ENCODE measurements around the gene KDM3A. TPM values are rescaled to one million over a fixed set of nuclear protein-coding genes. Genes with fewer than 3 reads are reported as not detected.
A peak's percentile ranks its signal among the peaks of the same experiment; 100 is the strongest.

Gene KDM3A
- 10.3 and 12.9 TPM in 2 replicates for total RNA-seq (2014; rRNA removed; shearing (Covaris generic))

- DNase-seq (ENCODE audit: low read depth): peak; percentile 99
These were observed at the start of gene KDM3A for GRCh38 chr2:86440631-86441391. KDM3A (plus strand) TSS chr2:86441371; CDS start chr2:86442048, 677 bp downstream.

- DNase-seq (ENCODE audit: low read depth): no peak
These were observed 48.2 kb upstream of the KDM3A start for GRCh38 chr2:86392873-86393518.

- peak; percentile 36 for DNase-seq (ENCODE audit: low read depth)
These were observed 47.4 kb upstream of the KDM3A start for GRCh38 chr2:86393521-86394491.

- DNase-seq (ENCODE audit: low read depth): peak; percentile 45
These were observed 44.8 kb upstream of the KDM3A start for GRCh38 chr2:86396291-86396785.

- no peak for DNase-seq (ENCODE audit: low read depth)
These were observed 43.2 kb upstream of the KDM3A start for GRCh38 chr2:86397986-86398385.

GRCh38 chr2:86398500-86399474 is 42.4 kb upstream of the KDM3A start:
- no peak for DNase-seq (ENCODE audit: low read depth)

GRCh38 chr2:86400321-86400720 is 40.9 kb upstream of the KDM3A start:
- no peak for DNase-seq (ENCODE audit: low read depth)

GRCh38 chr2:86410581-86410980 is 30.6 kb upstream of the KDM3A start:
- DNase-seq (ENCODE audit: low read depth): no peak

GRCh38 chr2:86411396-86411795 is 29.8 kb upstream of the KDM3A start:
- DNase-seq (ENCODE audit: low read depth): no peak

- no peak for DNase-seq (ENCODE audit: low read depth)
These were observed 29.2 kb upstream of the KDM3A start for GRCh38 chr2:86412007-86412406.

GRCh38 chr2:86413296-86414094 is 27.7 kb upstream of the KDM3A start:
- DNase-seq (ENCODE audit: low read depth): no peak

- no peak for DNase-seq (ENCODE audit: low read depth)
These were observed 26.2 kb upstream of the KDM3A start for GRCh38 chr2:86414996-86415395.

- no peak for DNase-seq (ENCODE audit: low read depth)
These were observed 25.0 kb upstream of the KDM3A start for GRCh38 chr2:86416146-86416545.

- peak; percentile 20 for DNase-seq (ENCODE audit: low read depth)
These were observed 23.2 kb upstream of the KDM3A start for GRCh38 chr2:86417961-86418360.

- DNase-seq (ENCODE audit: low read depth): no peak
These were observed 20.3 kb upstream of the KDM3A start for GRCh38 chr2:86420913-86421312.

GRCh38 chr2:86426271-86426670 is 14.9 kb upstream of the KDM3A start:
- DNase-seq (ENCODE audit: low read depth): no peak

- no peak for DNase-seq (ENCODE audit: low read depth)
These were observed 11.8 kb upstream of the KDM3A start for GRCh38 chr2:86429335-86429734.

GRCh38 chr2:86430368-86430767 is 10.8 kb upstream of the KDM3A start:
- DNase-seq (ENCODE audit: low read depth): no peak

GRCh38 chr2:86433137-86433536 is 8.0 kb upstream of the KDM3A start:
- no peak for DNase-seq (ENCODE audit: low read depth)

GRCh38 chr2:86434290-86434689 is 6.9 kb upstream of the KDM3A start:
- no peak for DNase-seq (ENCODE audit: low read depth)

Data from Daoy (cell line).